Measurements from ENCODE around the gene RND3. TPM values are rescaled to one million over a fixed set of nuclear protein-coding genes. Genes with fewer than 3 reads are reported as not detected.
A peak's percentile ranks its signal among the peaks of the same experiment; 100 is the strongest.

RND3 gene
- total RNA-seq, 1 donor from 2014 or later = 145 TPM

- H3K27ac Mint-ChIP-seq = no peak overlapping the region
- H3K4me1 Mint-ChIP-seq = peaks cover 41% of the 10 kb centered on the region
- no peak for TF ChIP-seq CTCF (IDR thresholded peaks at IDR 0.05; ENCODE audit: unreplicated experiment)
- DNase-seq (ENCODE audit: low spot score in 2 of 2, unreplicated experiment in 2 of 2) = no peak
- no peak overlapping the region for H3K4me3 Mint-ChIP-seq
- H3K27me3 Mint-ChIP-seq (ENCODE audit: low read depth) = no peaks in the 10 kb centered on the region
- H3K36me3 Mint-ChIP-seq = no peaks in the 10 kb centered on the region
- no peaks in the 10 kb centered on the region for H3K9me3 Mint-ChIP-seq
These were observed 61.2 kb downstream of the RND3 start for GRCh38 chr2:150426315-150426714.

GRCh38 chr2:150425121-150425955 lies 62.1 kb downstream of the RND3 start:
- no peak for DNase-seq (ENCODE audit: low spot score in 2 of 2, unreplicated experiment in 2 of 2)
- Mint-ChIP-seq H3K27me3 (ENCODE audit: low read depth) (no peaks in the 10 kb centered on the region), H3K27ac (peak overlapping the region; percentile 6), H3K4me1 (peaks cover 43% of the 10 kb centered on the region), H3K9me3 (no peaks in the 10 kb centered on the region), H3K36me3 (no peaks in the 10 kb centered on the region), H3K4me3 (no peak overlapping the region)
- TF ChIP-seq CTCF (IDR thresholded peaks at IDR 0.05; ENCODE audit: unreplicated experiment) = no peak

GRCh38 chr2:150424406-150424805 lies 63.1 kb downstream of the RND3 start:
- no peak for DNase-seq (ENCODE audit: low spot score in 2 of 2, unreplicated experiment in 2 of 2)
- Mint-ChIP-seq H3K36me3 (no peaks in the 10 kb centered on the region), H3K27ac (no peak overlapping the region), H3K9me3 (no peaks in the 10 kb centered on the region), H3K27me3 (ENCODE audit: low read depth) (no peaks in the 10 kb centered on the region), H3K4me3 (no peak overlapping the region), H3K4me1 (peaks cover 52% of the 10 kb centered on the region)
- no peak for TF ChIP-seq CTCF (IDR thresholded peaks at IDR 0.05; ENCODE audit: unreplicated experiment)

GRCh38 chr2:150421126-150421651 lies 66.3 kb downstream of the RND3 start:
- no peak overlapping the region for H3K27ac Mint-ChIP-seq

GRCh38 chr2:150418916-150419315 lies 68.6 kb downstream of the RND3 start:
- H3K27me3 Mint-ChIP-seq (ENCODE audit: low read depth) = no peaks in the 10 kb centered on the region

More at GRCh38 chr2:150421126-150421651, 66.3 kb downstream of the RND3 start:
- Mint-ChIP-seq H3K27me3 (ENCODE audit: low read depth) (no peaks in the 10 kb centered on the region), H3K4me1 (peaks cover 47% of the 10 kb centered on the region), H3K4me3 (no peak overlapping the region), H3K9me3 (peaks cover 4% of the 10 kb centered on the region), H3K36me3 (no peaks in the 10 kb centered on the region)
- TF ChIP-seq CTCF (IDR thresholded peaks at IDR 0.05; ENCODE audit: unreplicated experiment) = no peak
- DNase-seq (ENCODE audit: low spot score in 2 of 2, unreplicated experiment in 2 of 2) = no peak

More at GRCh38 chr2:150418916-150419315, 68.6 kb downstream of the RND3 start:
- Mint-ChIP-seq H3K36me3 (no peaks in the 10 kb centered on the region), H3K27ac (no peak overlapping the region), H3K4me3 (no peak overlapping the region), H3K9me3 (peaks cover 4% of the 10 kb centered on the region), H3K4me1 (peaks cover 31% of the 10 kb centered on the region)
- no peak for DNase-seq (ENCODE audit: low spot score in 2 of 2, unreplicated experiment in 2 of 2)
- no peak for TF ChIP-seq CTCF (IDR thresholded peaks at IDR 0.05; ENCODE audit: unreplicated experiment)
